ENCODE measurements around the gene PLXND1.

GRCh38 chr3:129558772-129559564 is 47.5 kb downstream of the PLXND1 start:
- TF ChIP-seq, protein P1, sequence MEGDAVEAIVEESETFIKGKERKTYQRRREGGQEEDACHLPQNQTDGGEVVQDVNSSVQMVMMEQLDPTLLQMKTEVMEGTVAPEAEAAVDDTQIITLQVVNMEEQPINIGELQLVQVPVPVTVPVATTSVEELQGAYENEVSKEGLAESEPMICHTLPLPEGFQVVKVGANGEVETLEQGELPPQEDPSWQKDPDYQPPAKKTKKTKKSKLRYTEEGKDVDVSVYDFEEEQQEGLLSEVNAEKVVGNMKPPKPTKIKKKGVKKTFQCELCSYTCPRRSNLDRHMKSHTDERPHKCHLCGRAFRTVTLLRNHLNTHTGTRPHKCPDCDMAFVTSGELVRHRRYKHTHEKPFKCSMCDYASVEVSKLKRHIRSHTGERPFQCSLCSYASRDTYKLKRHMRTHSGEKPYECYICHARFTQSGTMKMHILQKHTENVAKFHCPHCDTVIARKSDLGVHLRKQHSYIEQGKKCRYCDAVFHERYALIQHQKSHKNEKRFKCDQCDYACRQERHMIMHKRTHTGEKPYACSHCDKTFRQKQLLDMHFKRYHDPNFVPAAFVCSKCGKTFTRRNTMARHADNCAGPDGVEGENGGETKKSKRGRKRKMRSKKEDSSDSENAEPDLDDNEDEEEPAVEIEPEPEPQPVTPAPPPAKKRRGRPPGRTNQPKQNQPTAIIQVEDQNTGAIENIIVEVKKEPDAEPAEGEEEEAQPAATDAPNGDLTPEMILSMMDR (IDR thresholded peaks at IDR 0.05) = no peak
- no peak for TF ChIP-seq POLR2A (IDR thresholded peaks at IDR 0.05)

Data from lower leg skin (tissue), 3 donors.